Stimulated activated CD4-positive, alpha-beta T cell treated with anti-CD3 and anti-CD28 coated beads, TNF-alpha, amount 100 ng/mL, for 24 hours (primary cell): ENCODE measurements around the gene ADCY7.
A peak's percentile ranks its signal among the peaks of the same experiment; 100 is the strongest.

Experiments used
- DNase-seq, 3 experiments: peaks; one replicate each; pipeline ENCODE4 v3.0.0-alpha.2; 2020; ENCODE audit warnings: low read depth in 3 of 3

ADCY7 gene

DNA sequence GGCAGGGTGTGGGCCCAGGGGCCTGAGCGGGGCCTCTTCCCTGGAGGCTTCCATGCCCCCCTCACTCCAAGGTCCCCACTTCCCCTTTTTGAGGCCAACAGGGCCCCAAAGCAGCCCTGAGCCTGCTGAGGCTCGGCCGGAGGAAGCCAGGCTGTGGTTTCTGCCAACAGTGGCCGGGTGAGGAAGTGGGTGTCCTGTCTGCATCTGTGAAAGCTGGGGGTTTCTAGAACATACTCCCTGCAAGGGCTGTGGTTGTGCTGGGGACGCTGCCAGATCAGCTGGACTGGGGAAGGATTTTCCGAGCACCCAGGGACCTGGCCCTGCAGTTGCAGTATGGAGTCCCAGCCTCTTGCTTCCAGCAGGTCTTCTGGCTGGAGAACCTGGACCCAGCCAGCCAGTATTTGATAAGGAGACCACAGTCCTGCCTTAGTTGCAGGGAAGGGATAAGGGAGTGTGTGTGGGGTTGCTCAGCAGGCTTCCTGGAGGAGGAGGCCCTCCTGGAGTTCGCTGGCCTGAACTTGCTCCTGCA is 15.7 kb downstream of the ADCY7 start:
- DNase-seq, result peak in 1 of 3 experiments; percentile 36

DNA sequence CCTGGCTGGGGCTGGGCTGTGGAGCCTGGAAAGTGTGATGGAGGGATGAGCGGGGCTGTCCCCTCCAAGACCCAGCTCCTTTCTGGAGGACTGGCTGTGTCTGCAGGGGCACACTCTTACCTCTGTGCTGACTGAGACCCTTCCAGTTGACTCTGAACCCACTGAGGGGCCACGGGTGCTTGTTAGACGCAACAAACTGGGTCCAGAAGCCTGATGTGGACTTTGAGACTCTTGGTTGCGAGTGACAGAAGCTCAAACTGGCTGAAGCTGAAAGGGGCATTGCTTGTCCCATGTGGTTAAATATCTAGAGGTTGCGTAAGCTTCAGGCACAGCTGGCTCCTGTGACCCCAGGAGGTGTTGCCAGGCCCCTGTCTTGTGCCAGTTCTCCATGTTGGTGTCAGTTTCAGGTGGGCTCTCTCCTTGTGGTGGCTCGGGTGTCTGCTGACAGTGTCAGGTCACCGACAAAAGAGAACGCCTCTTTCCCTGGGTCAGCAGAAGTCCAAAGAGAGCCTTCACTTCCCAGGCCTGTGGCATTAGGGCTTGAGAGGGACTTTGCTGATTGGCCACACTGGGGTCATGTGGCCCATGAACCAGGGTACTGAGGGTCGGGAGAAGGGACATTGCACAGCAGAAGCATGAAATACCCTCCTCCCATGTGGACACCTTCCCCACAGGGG is 16.7 kb downstream of the ADCY7 start:
- no peak for DNase-seq

GRCh38 chr16:50284131-50284911 is 18.0 kb downstream of the ADCY7 start:
- no peak for DNase-seq

GRCh38 chr16:50285406-50286003 is 19.2 kb downstream of the ADCY7 start:
- no peak for DNase-seq

DNA sequence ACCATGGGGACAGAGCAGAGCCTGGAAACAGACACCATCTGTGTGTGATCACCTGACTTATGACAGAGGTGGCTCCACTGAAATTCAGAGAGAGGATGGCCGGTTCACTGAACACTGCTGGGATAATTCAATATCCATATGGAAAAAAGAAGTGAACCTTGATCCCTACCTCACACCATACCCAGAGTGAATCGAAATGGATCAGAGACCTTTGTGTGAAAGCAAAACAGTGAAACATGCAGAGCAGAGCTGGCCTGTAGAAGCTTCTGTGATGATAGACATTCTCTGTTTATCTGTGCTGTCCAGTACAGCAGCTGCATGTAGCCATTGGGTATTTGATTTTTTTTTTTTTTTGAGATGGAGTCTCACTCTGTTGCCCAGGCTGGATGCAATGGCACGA is 20.3 kb downstream of the ADCY7 start:
- DNase-seq, result no peak

DNA sequence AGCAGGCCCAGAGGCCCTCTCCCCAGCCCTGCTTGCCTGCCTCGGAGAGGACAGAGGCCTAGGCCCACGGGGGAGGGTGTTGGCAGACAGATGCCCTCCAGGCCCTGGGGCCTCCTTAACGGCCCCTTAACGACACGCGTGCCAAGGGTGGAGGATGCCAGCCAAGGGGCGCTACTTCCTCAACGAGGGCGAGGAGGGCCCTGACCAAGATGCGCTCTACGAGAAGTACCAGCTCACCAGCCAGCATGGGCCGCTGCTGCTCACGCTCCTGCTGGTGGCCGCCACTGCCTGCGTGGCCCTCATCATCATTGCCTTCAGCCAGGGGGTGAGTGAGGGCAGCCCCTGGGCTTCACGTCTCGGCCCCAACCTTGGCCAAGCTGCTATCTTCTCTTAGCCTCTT is 21.7 kb downstream of the ADCY7 start:
- no peak for DNase-seq

DNA sequence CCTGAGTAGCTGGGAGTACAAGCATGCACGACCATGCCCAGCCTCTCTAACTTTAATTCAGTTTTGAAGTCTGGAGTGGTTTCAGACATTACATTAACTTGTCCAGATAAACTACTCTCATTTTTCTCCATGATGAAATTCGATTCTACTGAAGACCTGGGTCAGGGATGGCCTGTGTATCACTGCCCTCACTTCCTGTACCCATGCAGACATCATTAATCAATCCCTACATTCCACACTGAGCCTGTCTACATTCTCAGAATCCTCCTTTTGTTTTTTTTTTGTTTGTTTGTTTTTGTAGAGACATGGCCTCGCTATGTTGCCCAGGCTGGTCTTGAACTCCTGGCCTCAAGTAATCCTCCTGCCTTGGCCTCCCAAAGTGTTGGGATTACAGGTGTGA is 22.6 kb downstream of the ADCY7 start:
- no peak for DNase-seq

- DNase-seq, result no peak
These were observed 23.8 kb downstream of the ADCY7 start for GRCh38 chr16:50289950-50290764.

DNA sequence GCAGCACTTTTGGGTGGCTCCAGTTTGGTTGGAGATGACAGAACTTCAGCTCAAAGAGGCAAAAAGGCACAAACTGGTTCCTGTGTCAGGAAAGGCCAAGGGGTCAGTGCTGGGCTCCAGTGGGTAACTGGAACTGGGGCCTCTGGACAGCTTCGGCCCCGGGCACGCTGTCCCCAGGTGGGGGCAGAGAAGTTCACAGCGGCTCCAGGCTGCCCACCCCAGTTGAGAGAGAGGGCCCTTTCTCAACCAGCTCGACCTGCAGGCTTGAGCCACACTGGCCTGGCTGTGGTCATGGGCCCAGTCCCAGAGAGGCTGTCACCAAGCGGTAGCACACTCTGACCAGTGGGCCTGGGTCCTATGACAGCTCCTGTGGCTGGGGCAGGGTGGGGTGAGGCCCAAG is 24.5 kb downstream of the ADCY7 start:
- no peak for DNase-seq

DNA sequence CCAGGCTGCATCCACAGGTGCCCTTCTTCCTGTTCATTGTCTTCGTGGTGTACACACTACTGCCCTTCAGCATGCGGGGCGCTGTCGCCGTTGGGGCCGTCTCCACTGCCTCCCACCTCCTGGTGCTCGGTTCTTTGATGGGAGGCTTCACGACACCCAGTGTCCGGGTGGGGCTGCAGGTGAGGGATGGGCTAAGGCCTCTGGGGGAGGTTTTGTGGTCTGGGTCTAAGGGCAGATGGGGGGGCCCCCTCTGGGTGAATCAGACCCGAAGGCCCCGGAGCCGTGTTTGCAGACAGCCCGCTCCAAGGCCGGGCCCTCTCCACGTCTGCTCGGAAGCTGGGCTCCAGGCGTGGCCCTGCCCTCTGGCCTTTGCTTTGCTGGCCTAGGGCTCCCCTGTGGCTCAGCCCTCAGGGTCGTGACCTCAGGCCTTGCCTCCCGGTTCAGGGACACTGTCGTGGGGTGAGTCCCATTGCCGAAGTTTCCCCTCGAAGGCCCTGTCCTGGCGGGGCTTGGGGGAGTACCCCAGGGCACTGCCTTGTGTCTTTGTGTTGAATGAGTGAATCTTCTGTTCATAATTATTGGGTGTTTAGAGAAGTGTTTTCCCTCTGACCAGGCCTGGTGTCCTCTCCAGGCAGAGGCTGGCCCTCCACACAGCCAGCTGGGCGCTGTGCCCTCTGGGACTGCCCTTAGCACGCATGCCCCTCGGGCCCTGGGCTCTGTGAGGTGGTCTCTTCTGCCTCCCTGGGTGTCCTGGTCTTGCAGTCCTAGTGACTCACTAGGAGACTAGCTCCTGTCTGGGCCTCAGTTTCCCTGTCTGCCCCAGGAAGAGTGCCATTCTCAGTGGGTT is 25.6 kb downstream of the ADCY7 start:
- no peak for DNase-seq

GRCh38 chr16:50292566-50292948 is 26.2 kb downstream of the ADCY7 start:
- DNase-seq, result no peak

- DNase-seq, result no peak
These were observed 26.9 kb downstream of the ADCY7 start for GRCh38 chr16:50293041-50293783.

DNA sequence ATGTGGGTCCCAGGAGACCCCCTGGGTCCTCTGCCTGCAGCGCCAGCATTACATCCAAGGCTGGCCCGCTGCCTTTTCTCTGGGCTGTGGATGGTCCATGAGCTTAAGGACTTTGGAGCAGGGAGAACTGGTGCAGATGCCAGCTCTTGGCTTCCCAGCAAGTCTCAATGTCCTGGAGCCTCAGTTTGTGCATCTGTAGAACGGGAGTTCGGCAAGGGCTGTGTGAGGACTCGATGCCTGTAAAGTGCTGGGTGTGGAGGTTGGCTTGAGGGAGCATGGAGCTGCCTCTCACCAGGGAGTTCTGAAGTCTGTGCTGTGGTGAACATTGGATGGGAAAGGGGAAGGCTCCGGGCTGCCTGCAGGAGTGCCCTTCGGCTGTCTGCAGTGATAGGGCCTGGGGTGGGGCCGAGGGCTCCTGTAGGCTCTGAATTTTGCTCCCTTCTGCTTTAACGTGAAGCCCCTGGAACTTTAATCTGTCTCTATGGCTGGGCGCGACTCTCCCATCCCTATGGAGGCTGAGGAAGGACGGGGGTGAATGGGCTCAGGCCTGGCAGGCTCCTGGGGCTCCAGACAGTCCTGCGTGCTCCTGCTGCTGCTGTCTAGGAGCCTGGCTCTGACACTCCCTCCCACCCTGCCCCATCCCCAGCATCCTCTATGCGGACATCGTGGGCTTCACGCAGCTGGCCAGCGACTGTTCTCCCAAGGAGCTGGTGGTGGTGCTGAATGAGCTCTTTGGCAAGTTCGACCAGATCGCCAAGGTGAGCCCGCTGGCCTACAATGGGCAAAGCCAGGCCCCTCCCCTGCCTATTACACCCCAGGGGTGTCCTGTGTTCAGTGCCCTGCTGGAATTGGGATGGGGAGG is 27.9 kb downstream of the ADCY7 start:
- no peak for DNase-seq

- DNase-seq, result no peak
These were observed 28.6 kb downstream of the ADCY7 start for GRCh38 chr16:50294955-50295354.

- no peak for DNase-seq
These were observed 29.3 kb downstream of the ADCY7 start for GRCh38 chr16:50295541-50296132.

- no peak for DNase-seq
These were observed 30.5 kb downstream of the ADCY7 start for GRCh38 chr16:50296807-50297206.

DNA sequence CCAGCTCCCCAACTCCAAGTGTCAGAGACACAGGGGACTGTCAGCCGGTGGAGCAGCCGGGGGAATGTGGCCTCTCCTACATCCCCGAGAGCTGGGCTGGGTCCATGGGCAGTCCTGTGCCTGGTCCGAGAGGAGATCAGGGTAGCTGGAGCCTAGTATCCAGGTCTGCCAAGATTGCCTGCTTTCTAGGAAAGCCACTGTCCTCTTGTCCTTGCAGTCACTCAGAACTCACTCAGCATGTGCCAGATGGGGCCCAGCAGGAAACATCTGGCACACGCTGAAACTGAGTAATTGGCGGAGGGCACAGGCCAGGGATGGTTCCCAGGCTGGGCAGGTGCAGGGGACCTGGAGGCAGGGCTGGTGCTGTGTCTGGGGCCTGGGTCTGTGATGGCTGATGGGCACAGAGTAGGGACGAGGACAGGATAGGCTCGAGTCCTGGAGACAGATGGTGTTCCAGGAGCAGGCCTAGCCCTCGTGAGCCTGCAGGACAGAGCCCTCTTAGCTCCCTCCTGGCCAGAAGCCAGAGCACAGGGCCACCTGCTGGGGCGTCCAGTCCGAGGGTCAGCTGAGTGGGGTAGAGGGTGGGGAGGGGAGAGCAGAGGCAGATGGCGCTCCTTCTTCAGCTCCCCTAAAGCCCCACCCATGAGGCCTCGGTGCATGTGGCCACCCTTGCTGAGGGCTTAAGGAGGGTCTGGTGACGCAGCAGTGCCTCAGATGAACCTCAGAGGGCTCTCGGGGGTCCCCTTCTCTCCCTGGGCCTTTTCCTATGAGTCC is 31.1 kb downstream of the ADCY7 start:
- DNase-seq, result no peak

DNA sequence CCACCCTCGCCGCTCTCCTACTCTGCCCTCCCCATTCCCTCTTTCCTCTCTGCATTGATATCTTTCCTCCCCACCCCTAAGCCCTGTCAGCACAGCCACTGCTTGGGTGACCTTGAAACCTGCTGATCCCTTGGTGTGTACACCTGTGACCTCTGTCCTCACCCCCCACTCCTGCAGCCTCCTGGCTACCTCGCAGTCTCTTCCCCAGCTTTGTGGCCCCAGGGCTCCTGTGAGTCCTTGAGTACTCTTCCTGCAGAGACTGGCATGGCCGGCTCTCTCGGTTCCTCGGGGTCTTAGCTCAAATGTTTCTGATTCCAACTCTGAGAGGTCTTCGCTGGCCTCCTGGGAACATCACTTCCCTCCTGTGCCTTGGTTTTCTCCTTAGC is 31.7 kb downstream of the ADCY7 start:
- no peak for DNase-seq
